Mesodermal cell (in vitro differentiated cells): ENCODE data around the gene COPA.

ENCODE experiments used
- H3K27ac ChIP-seq: 2 replicates; pipeline ENCODE4 v1.7.0; 2013; ENCODE audit warnings: mild to moderate bottlenecking, low read depth, low read length, moderate library complexity; ENCODE audit not compliant: severe bottlenecking
- H3K36me3 ChIP-seq: 2 replicates; pipeline ENCODE4 v1.7.1; 2013; ENCODE audit warnings: mild to moderate bottlenecking, low read length, moderate library complexity; ENCODE audit not compliant: control insufficient read depth, insufficient read depth
- H3K4me1 ChIP-seq: one replicate; pipeline ENCODE4 v1.7.1; 2013; ENCODE audit warnings: mild to moderate bottlenecking, low read length; ENCODE audit not compliant: insufficient read depth, control insufficient read depth, poor library complexity, severe bottlenecking
- H3K4me3 ChIP-seq: 2 replicates; pipeline ENCODE4 v1.7.0; 2013; ENCODE audit warnings: low read length, control low read depth, mild to moderate bottlenecking; ENCODE audit not compliant: insufficient read depth, poor library complexity, severe bottlenecking; ENCODE audit errors: extremely low read depth
- H3K9me3 ChIP-seq: 2 replicates; pipeline ENCODE4 v1.7.1; 2013; ENCODE audit warnings: mild to moderate bottlenecking, low read length, moderate library complexity; ENCODE audit not compliant: control insufficient read depth
- WGBS, 2 experiments: methylation state at CpG; one replicate each; pipeline ENCODE4 v1.1.5; 2013; ENCODE audit warnings: missing lambda C conversion rate in 2 of 2; ENCODE audit not compliant: insufficient coverage in 2 of 2; 5-methylcytosine and 5-hydroxymethylcytosine counted together

COPA gene

GRCh38 chr1:160325252-160325651 lies 17.8 kb downstream of the COPA start:
- Histone ChIP-seq H3K4me1 (no peaks in the 10 kb centered on the region), H3K27ac (no peak overlapping the region), H3K4me3 (no peak overlapping the region), H3K36me3 (peaks cover 98% of the 10 kb centered on the region), H3K9me3 (no peaks in the 10 kb centered on the region)
- 100% methylated on average over 1 of the region's 4 CpGs; no CpG with 5 or more reads in 1 of the 2 experiments for WGBS, 2 experiments

DNA sequence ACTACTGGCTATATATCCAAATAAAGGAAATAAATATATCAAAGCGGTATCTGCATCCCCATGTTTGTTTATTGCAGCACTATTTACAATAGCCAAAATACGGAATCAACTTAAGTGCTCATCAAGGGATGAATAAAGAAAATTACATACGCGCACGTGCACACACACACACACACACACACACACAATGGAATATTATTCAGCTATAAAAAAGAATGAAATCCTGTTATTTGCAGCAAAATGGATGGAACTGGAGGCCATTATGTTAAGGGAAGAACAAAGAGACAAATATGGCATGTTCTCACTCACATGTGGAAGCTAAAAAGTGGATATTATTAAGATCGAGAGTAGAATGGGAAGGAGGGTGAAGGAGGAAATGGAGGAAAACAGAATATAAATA lies 20.2 kb downstream of the COPA start:
- Histone ChIP-seq H3K36me3 (peaks cover 85% of the 10 kb centered on the region), H3K4me1 (no peaks in the 10 kb centered on the region), H3K4me3 (no peak overlapping the region), H3K9me3 (no peaks in the 10 kb centered on the region), H3K27ac (no peak overlapping the region)
- WGBS, 2 experiments = 86% methylated on average over 1 of the region's 6 CpGs; no CpG with 5 or more reads in 1 of the 2 experiments

DNA sequence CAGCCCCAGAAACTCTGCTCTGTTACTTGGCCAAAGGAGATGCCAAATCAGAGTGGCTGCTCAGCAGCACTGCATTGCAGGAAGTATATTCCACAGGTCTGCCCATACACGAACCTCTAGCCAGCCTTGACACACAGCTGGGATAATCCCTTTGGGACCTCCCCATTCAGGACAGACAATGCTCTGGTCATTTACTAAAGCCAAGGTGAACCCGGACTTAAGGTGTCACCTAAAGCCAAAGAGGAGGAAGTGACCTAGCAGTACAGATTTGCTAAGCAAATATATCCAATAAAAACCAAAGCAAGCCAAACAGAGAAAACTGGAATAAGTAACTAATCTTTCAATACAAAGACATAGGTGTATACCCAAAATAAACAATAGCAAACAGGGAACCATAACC lies 27.7 kb downstream of the COPA start:
- Histone ChIP-seq H3K27ac (no peak overlapping the region), H3K36me3 (peaks cover 83% of the 10 kb centered on the region), H3K4me1 (no peaks in the 10 kb centered on the region), H3K4me3 (no peak overlapping the region), H3K9me3 (no peaks in the 10 kb centered on the region)
- WGBS, 2 experiments = 89 to 100% methylated on average over 1 to 2 of the region's 2 CpGs

DNA sequence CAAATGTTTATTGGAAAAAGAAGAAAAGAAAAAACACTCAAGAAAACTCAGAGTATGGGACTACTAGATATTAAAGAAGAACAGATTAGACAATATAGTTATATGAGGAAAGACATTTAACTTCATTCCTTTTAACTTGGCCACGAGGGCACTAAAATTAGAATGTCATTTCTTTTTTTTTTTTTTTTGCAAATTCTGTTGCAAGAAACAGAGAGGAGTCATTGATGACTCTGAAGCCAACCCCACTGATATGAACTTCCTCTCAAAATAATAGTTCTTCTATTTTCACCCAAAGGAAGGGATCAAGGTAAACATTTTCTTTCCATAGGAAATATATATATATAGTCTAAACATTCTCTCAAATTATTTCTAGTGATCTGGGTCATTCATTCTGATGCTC lies 33.5 kb downstream of the COPA start:
- Histone ChIP-seq H3K9me3 (no peaks in the 10 kb centered on the region), H3K4me3 (no peak overlapping the region), H3K27ac (no peak overlapping the region), H3K36me3 (peaks cover 96% of the 10 kb centered on the region), H3K4me1 (no peaks in the 10 kb centered on the region)
- no CpG with 5 or more reads among the region's 1 CpG for WGBS, 2 experiments

- Histone ChIP-seq H3K9me3 (no peaks in the 10 kb centered on the region), H3K4me3 (no peak overlapping the region), H3K36me3 (peaks cover 96% of the 10 kb centered on the region), H3K27ac (no peak overlapping the region), H3K4me1 (no peaks in the 10 kb centered on the region)
These were observed 33.9 kb downstream of the COPA start for GRCh38 chr1:160309185-160309557.

DNA sequence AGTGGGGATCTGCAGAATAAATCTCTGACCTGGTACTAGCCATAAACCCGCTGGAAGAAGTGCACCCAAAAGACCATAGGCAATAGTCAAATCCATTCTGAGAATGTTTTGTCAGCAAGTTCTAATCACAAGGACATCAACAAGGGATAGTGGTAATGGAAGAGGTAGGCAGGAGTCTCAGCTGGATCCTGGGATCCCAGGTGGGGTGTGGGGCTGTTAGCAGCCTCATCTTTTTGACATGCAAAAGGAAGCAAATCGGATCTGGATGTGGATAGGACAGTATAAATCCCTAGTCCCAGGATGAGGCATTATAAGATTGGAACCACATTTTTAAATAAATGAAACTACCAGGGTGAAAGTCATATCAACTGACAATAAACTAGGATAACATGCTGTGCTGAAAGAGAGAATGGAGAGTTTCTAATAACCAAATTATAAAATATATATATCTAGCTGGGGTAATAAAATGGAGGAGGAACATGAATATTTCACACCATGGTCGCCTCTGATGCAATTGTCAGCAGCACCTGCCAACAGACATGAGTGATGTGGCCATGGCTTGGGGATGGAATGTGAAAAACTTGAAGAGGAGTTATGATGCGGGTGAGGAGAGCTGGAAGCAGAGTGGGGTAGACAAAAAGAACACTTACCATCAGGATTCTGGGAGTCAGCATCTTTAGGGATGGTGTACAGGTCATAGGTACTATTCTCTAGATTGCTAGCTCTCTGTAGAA lies 34.4 kb downstream of the COPA start:
- Histone ChIP-seq H3K4me3 (no peak overlapping the region), H3K36me3 (peaks cover 96% of the 10 kb centered on the region), H3K4me1 (no peaks in the 10 kb centered on the region), H3K27ac (no peak overlapping the region), H3K9me3 (no peaks in the 10 kb centered on the region)
- 84 to 90% methylated on average over 3 of the region's 4 CpGs for WGBS, 2 experiments

- Histone ChIP-seq H3K36me3 (peaks cover 94% of the 10 kb centered on the region), H3K27ac (no peak overlapping the region)
- 87 to 88% methylated on average over 10 to 12 of the region's 13 CpGs for WGBS, 2 experiments
These were observed 35.8 kb downstream of the COPA start for GRCh38 chr1:160307118-160307791.

GRCh38 chr1:160300173-160300572 lies 42.9 kb downstream of the COPA start:
- Histone ChIP-seq H3K27ac (no peak overlapping the region), H3K9me3 (no peaks in the 10 kb centered on the region), H3K4me3 (no peak overlapping the region), H3K4me1 (no peaks in the 10 kb centered on the region), H3K36me3 (peaks cover 85% of the 10 kb centered on the region)
- WGBS, 2 experiments = 67% methylated on average over 3 of the region's 7 CpGs; no CpG with 5 or more reads in 1 of the 2 experiments

More at GRCh38 chr1:160307118-160307791, 35.8 kb downstream of the COPA start:
- no peaks in the 10 kb centered on the region for H3K9me3 ChIP-seq
- no peaks in the 10 kb centered on the region for H3K4me1 ChIP-seq
- H3K4me3 ChIP-seq = no peak overlapping the region

- Histone ChIP-seq H3K36me3 (peaks cover 92% of the 10 kb centered on the region), H3K4me1 (no peaks in the 10 kb centered on the region), H3K4me3 (no peak overlapping the region), H3K9me3 (no peaks in the 10 kb centered on the region), H3K27ac (no peak overlapping the region)
- 100% methylated on average over 1 of the region's 1 CpG; no CpG with 5 or more reads in 1 of the 2 experiments for WGBS, 2 experiments
These were observed 47.0 kb downstream of the COPA start for GRCh38 chr1:160296036-160296435.

DNA sequence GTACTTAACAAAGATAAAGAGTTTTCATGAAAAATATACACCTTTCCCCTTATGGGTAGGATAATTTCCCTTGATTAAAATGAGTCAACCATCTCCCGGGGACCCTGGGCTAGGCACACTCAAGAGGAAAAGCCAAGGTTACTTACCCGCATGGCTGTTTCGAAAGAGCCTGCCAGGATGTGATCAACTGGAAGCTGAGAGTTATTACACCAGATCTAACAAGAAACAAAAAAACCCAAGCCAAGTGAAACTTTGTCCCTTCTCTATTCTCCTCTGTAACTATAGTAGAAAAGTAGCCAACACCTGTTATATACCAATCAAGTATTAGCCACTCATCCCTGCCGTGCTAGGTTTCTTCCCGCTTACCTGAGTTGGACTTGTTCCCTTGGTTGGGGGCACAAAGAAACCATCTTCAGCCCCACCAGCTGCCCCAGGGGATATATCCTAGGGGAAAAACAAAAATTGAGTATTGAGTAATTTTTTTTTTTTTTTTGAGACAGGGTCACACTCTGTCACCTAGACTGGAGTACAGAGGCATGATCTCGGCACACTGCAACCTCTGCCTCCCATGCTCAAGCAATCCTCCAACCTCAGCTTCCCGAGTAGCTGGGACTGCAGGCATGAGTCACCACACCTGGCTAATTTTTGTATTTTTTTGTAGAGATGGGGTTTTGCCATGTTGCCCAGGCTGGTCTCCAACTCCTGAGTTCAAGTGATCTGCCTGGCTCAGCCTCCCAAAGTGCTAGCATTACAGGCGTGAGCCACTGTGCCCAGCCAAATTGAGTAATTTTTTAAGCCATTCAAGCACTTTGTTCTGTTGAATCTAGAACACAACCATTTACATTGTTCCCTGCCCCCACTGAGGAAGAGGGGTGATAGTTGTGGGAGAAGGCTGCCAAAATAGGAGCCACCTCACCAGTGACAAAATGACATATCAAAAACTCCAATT lies 49.8 kb downstream of the COPA start:
- Histone ChIP-seq H3K9me3 (no peaks in the 10 kb centered on the region), H3K27ac (peak overlapping the region; percentile 30), H3K36me3 (peaks cover 100% of the 10 kb centered on the region), H3K4me1 (no peaks in the 10 kb centered on the region), H3K4me3 (no peak overlapping the region)
- 98 to 100% methylated on average over 2 to 4 of the region's 8 CpGs for WGBS, 2 experiments
